GM12878 (cell line): ENCODE measurements around the gene IFNAR1.

ENCODE experiments used
- CEBPB ChIP-seq, 2 experiments: fragments of 150-350 bp in 1 of 2; IDR thresholded peaks; 2 replicates each; pipeline ENCODE4 v1.6.1; 2012 to 2014; ENCODE audit warnings: low read depth in 2 of 2, low read length in 2 of 2, borderline replicate concordance in 1 of 2, inconsistent platforms in 1 of 2
- EP300 ChIP-seq, 2 experiments: fragments of 150-350 bp in 1 of 2; IDR thresholded peaks; 2 replicates each; pipeline ENCODE4 v1.6.1; 2011 to 2012; ENCODE audit warnings: low read depth in 2 of 2, low read length in 2 of 2, borderline replicate concordance in 1 of 2, improper control_type of control experiment in 1 of 2, inconsistent platforms in 1 of 2; ENCODE audit not compliant: control insufficient read depth in 1 of 2
- FOS ChIP-seq: IDR thresholded peaks from 3 replicates; pipeline ENCODE4 v1.6.1; 2011; ENCODE audit warnings: borderline replicate concordance; ENCODE audit not compliant: insufficient read length; ENCODE audit errors: extremely low read depth
- NRF1 ChIP-seq: conservative IDR thresholded peaks from 2 replicates; pipeline ENCODE4 v1.6.1; 2011; ENCODE audit warnings: mild to moderate bottlenecking, low read depth, low read length, improper control_type of control experiment
- POLR2AphosphoS5 ChIP-seq: IDR thresholded peaks from 2 replicates; pipeline ENCODE4 v1.6.1; 2011; ENCODE audit warnings: mild to moderate bottlenecking, low read length, inconsistent platforms
- TF ChIP-seq, protein P1 (sequence below): IDR thresholded peaks from 2 replicates; pipeline ENCODE4 v1.6.1; 2012; ENCODE audit warnings: mild to moderate bottlenecking, low read depth, low read length
- TF ChIP-seq, protein P2 (sequence below), 3 experiments: IDR thresholded peaks in 2 of 3; conservative IDR thresholded peaks in 1 of 3; 2 replicates each; pipeline ENCODE4 v1.5.1; 2011; ENCODE audit warnings: low read depth in 3 of 3, low read length in 3 of 3, mild to moderate bottlenecking in 3 of 3, control low read depth in 2 of 3, moderate library complexity in 2 of 3, inconsistent platforms in 1 of 3, mixed read lengths in 1 of 3; ENCODE audit not compliant: control insufficient read depth in 2 of 3, insufficient read depth in 1 of 3; ENCODE audit errors: extremely low read depth in 1 of 3
- TF ChIP-seq, protein P3 (sequence below): IDR thresholded peaks from 2 replicates; pipeline ENCODE4 v1.6.1; 2011; ENCODE audit warnings: low read depth, low read length, improper control_type of control experiment, borderline replicate concordance

DNA sequence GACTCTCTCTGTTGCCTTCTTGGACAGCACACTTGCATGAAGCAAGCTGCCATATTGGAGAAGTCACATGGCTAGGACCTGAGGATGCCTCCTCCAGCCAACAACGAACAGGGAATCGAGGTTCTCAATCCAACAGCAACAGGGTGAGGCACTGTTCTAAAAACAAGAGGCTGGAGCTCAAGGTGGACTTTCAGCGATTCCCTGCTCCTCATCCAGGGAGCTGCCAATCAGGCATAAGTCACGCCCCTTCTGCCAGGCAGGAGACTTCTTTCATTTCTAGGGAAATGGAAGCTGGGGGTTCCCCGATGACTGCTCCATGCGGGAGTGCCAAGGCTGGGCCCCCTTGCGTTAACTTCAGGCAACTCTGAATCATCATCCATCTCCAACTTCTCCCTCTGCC, 22.7 kb upstream of the IFNAR1 start:
- TF ChIP-seq, protein P1, sequence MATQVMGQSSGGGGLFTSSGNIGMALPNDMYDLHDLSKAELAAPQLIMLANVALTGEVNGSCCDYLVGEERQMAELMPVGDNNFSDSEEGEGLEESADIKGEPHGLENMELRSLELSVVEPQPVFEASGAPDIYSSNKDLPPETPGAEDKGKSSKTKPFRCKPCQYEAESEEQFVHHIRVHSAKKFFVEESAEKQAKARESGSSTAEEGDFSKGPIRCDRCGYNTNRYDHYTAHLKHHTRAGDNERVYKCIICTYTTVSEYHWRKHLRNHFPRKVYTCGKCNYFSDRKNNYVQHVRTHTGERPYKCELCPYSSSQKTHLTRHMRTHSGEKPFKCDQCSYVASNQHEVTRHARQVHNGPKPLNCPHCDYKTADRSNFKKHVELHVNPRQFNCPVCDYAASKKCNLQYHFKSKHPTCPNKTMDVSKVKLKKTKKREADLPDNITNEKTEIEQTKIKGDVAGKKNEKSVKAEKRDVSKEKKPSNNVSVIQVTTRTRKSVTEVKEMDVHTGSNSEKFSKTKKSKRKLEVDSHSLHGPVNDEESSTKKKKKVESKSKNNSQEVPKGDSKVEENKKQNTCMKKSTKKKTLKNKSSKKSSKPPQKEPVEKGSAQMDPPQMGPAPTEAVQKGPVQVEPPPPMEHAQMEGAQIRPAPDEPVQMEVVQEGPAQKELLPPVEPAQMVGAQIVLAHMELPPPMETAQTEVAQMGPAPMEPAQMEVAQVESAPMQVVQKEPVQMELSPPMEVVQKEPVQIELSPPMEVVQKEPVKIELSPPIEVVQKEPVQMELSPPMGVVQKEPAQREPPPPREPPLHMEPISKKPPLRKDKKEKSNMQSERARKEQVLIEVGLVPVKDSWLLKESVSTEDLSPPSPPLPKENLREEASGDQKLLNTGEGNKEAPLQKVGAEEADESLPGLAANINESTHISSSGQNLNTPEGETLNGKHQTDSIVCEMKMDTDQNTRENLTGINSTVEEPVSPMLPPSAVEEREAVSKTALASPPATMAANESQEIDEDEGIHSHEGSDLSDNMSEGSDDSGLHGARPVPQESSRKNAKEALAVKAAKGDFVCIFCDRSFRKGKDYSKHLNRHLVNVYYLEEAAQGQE = no peak
- no peak for TF ChIP-seq FOS
- TF ChIP-seq, protein P2, sequence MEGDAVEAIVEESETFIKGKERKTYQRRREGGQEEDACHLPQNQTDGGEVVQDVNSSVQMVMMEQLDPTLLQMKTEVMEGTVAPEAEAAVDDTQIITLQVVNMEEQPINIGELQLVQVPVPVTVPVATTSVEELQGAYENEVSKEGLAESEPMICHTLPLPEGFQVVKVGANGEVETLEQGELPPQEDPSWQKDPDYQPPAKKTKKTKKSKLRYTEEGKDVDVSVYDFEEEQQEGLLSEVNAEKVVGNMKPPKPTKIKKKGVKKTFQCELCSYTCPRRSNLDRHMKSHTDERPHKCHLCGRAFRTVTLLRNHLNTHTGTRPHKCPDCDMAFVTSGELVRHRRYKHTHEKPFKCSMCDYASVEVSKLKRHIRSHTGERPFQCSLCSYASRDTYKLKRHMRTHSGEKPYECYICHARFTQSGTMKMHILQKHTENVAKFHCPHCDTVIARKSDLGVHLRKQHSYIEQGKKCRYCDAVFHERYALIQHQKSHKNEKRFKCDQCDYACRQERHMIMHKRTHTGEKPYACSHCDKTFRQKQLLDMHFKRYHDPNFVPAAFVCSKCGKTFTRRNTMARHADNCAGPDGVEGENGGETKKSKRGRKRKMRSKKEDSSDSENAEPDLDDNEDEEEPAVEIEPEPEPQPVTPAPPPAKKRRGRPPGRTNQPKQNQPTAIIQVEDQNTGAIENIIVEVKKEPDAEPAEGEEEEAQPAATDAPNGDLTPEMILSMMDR (IDR thresholded peaks at IDR 0.05 in 2 of 3, conservative IDR thresholded peaks at IDR 0.05 in 1 of 3; ENCODE audit: control insufficient read depth in 2 of 3, extremely low read depth in 1 of 3, insufficient read depth in 1 of 3, low read depth in 3 of 3, low read length in 3 of 3) = no peak
- TF ChIP-seq CEBPB (IDR thresholded peaks at IDR 0.05; ENCODE audit: borderline replicate concordance in 1 of 2, low read depth in 2 of 2, low read length in 2 of 2) = no peak
- no peak for TF ChIP-seq POLR2AphosphoS5
- TF ChIP-seq, protein P3, sequence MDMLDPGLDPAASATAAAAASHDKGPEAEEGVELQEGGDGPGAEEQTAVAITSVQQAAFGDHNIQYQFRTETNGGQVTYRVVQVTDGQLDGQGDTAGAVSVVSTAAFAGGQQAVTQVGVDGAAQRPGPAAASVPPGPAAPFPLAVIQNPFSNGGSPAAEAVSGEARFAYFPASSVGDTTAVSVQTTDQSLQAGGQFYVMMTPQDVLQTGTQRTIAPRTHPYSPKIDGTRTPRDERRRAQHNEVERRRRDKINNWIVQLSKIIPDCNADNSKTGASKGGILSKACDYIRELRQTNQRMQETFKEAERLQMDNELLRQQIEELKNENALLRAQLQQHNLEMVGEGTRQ = no peak
- no peak for TF ChIP-seq EP300 (IDR thresholded peaks at IDR 0.05; ENCODE audit: borderline replicate concordance in 1 of 2, control insufficient read depth in 1 of 2, low read depth in 2 of 2, low read length in 2 of 2)
- TF ChIP-seq NRF1 = no peak
